Measurements from ENCODE around the gene KCTD20.

DNA sequence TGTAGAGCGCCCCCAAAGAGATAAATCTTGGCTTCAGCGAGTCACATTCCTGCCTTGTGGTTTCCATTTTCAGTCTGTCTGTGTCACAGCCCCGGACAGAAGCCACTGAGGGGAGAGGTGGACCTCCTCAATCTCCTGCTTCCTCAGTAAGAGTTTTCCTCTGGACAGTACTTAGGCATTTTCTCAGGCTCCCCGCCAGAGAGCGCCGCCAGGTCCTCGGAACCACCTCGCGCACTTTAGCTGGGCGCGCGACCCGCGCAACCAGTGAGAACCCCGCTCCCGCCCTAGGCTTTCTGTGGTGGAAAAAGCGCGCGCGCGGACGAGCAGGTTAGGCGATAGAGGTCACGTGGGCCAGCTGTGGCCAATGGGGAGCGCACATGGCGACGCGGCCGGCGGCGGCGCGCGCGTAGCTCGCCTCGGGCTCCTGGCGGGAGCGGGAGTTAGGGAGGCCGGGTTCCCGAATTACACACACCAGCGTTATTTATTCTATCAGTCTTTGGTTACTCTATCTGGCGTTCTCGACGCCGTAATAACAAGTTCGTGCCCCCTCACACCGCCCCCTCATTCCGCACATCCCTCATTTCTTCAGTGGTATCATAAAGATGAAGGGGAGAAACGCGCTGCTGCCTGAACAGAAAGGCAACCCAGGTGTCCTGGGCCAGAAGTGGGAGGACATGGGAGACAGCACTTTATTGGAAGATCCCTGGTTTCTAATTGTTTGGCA lies 19.5 kb upstream of the KCTD20 start:
- TF ChIP-seq, protein P1, sequence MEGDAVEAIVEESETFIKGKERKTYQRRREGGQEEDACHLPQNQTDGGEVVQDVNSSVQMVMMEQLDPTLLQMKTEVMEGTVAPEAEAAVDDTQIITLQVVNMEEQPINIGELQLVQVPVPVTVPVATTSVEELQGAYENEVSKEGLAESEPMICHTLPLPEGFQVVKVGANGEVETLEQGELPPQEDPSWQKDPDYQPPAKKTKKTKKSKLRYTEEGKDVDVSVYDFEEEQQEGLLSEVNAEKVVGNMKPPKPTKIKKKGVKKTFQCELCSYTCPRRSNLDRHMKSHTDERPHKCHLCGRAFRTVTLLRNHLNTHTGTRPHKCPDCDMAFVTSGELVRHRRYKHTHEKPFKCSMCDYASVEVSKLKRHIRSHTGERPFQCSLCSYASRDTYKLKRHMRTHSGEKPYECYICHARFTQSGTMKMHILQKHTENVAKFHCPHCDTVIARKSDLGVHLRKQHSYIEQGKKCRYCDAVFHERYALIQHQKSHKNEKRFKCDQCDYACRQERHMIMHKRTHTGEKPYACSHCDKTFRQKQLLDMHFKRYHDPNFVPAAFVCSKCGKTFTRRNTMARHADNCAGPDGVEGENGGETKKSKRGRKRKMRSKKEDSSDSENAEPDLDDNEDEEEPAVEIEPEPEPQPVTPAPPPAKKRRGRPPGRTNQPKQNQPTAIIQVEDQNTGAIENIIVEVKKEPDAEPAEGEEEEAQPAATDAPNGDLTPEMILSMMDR (IDR thresholded peaks at IDR 0.05) = peak; percentile 40 to 89 (median 74)
- TF ChIP-seq POLR2A (IDR thresholded peaks at IDR 0.05) = peak; percentile 63 to 66
